Neural progenitor cell (in vitro differentiated cells): Measurements from ENCODE around the gene ADAT2.

Experiments used
- CTCF ChIP-seq: fragments of 200-600 bp; sonication (generic); IDR thresholded peaks from 2 replicates; pipeline ENCODE4 v1.5.1; 2017; ENCODE audit warnings: antibody characterized with exemption, mild to moderate bottlenecking
- EZH2 ChIP-seq: fragments of 200-600 bp; sonication (generic); IDR thresholded peaks from 2 replicates; pipeline ENCODE4 v1.6.1; 2017; ENCODE audit warnings: antibody characterized with exemption, mild to moderate bottlenecking, moderate library complexity
- EZH2phosphoT487 ChIP-seq: fragments of 200-600 bp; sonication (generic); IDR thresholded peaks from 2 replicates; pipeline ENCODE4 v1.6.1; 2017; ENCODE audit warnings: antibody characterized with exemption

- TF ChIP-seq CTCF (no peak), EZH2phosphoT487 (no peak), EZH2 (no peak)
Observed at GRCh38 chr6:143414769-143415168, 35.7 kb downstream of the ADAT2 start.
